NCI-H2029 (cell line): ENCODE results near the gene BACH1.
"Not testable (repeated sequence)": the region's sequence is repeated elsewhere in the genome, so short reads cannot be mapped to it uniquely, and the experiment has no call there.

Source experiments
- DNase-seq: peaks from one replicate; lab custom pipeline; 2025; lab: John Stamatoyannopoulos, UW

The BACH1 gene

DNA sequence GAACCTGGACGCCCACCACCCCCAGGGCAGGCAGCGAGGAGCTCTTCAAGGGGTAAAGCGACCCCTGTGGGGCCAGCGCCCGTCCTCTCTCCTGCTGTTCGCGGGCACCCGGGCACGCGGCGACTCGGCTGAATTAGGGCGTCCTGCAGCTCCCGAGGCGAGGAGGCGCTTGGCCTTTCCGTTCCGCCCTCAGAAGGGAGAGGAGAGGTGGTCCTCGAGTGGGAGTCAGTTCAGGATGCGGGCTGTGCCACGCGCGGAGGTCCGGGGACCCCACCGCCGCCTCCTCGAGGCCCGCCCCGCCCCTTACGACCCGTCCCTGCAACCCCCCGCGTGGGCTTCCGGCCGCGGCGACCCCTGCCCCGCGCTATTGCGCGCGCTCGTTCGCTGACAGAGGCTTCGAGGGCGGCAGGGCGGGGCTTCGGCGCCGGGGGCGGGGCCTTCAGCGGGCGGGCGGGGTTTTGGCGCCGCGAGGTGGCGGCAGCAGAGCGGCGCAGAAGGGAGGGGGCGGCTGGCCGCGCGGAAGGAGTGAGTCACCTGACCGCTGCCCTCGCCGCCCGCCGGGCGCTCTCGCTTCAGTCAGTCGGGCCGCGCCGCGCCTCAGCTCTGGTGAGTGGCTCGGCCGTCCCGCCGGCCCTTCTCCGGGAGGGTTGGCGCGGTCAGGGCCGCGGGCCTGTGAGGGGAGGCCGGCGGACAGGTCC is at the start of gene BACH1:
Gene BACH1 (plus strand): TSS at position 575 of the 698 bp plus-strand sequence. CDS start 22,359 bp downstream, outside the sequence.
- peak; percentile 88 for DNase-seq

DNA sequence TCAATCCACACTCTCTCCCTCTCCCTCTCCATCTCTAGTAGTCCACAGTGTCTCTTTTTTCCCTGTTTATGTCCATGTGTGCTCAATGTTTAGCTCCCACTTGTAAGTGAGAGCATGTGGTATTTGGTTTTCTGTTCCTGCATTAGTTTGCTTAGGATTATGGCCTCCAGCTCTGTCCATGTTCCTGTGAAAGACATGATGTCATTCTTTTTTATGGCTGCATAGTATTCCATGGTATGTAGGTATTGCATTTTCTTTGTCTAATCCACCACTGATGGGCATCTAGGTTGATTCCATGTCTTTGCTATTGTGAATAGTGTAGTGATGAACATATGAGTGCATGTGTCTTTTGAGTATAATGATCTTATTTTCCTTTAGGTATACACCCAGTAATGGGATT is 49.4 kb upstream of the BACH1 start:
- not testable (repeated sequence) for DNase-seq

DNA sequence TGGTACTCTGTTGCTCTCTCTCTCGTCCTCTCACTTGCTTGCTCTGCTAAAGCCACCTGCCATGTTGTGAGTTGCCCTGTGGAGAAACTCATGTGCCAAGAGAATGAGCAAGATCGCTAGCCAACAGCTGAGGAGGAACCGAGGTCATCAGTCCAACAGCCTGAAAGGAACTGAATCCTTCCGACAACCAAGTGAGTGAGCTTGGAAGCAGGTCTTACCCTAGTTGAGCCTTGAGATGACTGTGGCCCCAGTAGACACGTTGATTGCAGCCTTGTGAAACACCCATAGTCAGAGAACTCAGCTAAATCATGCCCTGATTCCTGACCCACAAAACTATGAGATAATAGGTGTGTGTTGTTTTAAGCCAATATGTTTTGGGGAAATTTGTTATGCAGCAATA is 48.1 kb upstream of the BACH1 start:
- no peak for DNase-seq

DNA sequence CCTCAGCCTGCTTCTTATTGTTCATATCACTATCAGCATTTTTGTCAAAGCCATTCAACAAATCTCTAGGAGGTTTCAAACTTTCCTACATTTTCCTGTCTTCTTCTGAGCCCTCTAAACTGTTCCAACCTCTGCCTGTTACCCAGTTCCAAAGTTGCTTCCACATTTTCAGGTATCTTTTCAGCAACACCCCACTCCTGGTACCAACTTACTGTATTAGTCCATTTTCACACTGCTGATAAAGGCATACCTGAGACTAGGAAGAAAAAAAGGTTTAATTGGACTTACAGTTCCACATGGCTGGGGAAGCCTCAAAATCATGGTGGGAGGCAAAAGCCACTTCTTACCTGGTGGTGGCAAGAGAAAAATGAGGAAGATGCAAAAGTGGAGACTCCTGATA is 44.9 kb upstream of the BACH1 start:
- DNase-seq, result not testable (repeated sequence)

DNA sequence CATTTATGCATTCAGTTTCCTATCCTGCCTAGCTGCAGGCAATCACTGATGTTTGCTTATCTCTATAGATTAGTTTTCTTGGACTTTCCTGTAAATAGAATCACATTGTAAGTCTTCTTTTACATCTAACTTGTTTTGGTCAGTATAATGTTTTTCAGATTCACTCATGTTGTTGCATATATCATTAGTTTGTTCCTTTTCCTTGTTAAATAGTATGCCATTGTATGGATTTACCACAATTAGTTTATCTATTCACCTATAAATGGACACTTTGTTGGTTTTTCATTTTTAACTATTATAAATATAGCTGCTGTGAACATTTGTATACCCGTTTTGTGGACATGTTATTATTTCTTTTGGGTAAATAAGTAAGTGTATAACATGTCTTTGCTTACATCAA is 44.2 kb upstream of the BACH1 start:
- DNase-seq, result no peak

DNA sequence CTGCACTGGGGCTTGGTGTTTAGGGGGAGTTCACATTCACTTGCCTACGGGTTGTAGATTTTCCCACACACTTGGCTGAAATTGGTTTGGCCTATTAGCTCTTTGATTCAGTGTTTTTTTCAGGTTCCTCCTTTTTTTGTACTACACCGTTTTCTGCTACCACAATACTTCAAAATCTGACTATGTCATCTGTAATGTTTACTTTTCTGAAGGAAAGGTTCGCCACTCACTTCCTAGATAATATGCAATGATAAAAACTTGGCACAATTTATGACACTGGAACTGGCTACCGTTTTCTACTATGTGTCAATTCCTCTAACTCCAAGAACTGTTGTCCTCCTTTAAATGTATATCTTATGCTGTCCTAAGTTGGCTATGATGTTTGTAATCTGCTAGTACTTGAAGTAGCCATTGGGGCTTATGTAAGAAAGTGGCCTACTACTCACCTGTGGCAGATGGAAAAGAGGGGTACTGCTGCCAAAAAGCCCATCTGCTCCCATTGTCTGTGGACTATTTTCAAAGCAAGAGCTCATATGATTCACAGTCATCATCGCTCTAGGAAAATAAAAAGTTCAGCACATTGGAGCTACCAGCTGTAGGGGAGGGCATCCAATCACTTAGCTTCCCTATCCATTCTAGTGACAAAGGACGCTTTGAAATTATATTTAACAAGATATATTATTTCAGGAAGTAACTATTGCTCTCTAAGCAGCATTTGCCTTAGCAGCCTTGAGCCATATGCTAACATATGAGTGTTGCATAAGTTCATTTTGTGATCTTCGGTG is 42.4 kb upstream of the BACH1 start:
- peak; percentile 69 for DNase-seq

DNA sequence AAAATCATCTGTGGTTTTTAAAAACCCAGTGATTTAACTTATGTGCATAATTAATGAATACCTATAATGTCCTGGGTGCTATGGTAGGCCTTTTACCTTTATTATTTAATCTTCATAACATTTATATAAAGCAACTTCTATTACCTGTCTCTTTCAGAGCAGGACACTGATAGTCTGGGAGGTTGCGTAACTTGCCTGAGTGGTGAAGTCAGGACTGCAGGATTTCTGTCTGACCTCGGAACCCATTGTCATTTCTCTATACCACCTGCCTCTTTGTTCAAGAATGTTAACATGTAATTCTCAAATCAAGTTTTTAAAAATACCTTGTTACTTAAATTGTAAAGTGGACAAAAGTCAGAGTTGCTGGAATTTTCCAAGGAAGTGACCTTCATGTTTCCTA is 41.0 kb upstream of the BACH1 start:
- DNase-seq, result no peak

DNA sequence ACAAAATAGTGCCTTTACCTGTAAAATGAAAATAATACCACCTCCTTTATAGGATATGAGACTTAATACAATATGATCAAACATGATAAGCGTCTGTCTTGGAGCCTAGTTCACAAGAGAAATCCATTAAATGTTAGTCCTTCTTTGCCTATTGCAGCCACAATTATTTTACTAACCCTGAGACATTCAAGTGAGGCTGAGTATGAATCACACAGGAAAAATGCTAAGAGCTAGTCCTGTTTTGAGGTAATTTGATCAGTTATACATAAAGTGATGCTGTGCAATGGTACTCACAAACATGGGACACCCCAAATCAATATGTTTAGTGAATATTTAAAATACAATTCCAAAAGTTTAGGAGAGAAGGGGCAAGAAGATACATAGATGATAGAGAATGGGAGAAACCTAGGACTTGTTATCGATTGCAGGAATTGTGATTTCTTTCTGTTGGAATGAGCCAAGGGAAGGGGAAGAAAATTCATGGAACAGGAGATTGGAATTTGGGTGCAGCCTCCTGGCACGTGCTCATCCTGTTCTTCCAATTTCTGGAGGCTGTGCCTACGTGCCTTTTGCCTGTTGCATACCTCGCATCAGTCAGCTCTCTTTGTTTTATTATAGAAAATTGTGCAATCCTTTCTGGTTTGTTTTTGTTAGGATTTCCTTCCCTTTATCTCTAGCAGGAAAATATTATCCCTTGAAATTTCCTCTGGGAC is 39.9 kb upstream of the BACH1 start:
- no peak for DNase-seq

DNA sequence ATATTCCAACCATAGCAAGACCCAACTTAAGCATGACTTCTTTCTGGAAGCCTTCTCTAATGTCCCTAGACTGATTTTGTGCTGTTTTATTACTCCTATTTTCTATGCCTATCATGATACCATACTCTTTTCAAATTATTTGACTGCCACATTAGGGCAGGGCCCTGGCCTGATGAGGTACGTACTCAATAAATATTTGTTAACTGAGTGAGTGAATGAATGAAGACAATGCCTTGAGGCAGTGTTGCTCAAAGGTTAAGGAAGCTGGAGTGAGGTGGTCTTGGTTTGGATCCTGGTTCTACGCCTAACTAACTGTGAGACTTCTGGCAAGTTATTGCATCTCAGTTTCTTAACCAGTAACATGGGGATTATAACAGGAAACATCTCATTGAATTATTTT is 38.3 kb upstream of the BACH1 start:
- no peak for DNase-seq

DNA sequence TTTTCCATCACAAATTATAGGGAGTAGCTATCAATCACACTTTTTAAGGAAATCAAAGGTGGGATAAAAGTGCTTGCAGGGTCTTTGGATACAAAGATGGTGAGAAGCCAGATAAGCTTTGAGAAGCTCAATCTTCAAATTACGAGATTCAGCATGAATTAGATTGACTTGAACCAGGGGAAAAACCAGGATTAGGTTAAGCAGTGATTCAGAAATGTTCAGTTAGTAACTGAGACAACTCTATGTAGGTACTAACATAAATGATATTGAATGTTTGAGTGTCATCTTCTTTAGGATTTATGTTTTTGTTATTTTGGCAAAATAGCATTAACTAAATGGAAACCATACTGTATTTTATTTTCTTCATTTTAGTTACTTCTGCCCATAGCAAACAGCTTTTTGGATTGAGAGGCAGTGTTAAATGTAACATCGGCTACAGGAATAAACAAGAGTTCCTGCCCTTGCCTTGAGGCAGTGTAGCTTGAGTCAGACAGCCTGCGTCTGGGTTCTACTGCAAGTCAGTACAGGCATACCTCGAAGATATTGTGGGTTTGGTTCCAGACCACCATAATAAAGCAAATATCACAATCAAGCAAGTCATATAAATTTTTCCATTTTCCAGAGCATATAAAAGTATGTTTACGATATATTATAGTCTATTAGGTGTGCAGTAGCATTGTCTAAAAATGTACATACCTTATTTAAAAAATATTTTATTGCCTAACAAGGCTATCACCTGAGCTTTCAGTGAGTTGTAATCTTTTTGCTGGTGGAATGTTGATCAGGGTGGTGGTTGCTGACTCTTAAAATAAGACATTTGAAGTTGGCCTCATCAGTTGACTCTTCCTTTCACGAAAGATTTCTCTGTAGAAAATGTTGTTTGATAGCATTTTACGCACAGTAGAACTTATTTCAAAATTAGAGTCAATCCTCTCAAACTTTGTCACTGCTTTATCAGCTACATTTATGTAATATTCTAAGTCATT is 36.9 kb upstream of the BACH1 start:
- DNase-seq, result no peak

DNA sequence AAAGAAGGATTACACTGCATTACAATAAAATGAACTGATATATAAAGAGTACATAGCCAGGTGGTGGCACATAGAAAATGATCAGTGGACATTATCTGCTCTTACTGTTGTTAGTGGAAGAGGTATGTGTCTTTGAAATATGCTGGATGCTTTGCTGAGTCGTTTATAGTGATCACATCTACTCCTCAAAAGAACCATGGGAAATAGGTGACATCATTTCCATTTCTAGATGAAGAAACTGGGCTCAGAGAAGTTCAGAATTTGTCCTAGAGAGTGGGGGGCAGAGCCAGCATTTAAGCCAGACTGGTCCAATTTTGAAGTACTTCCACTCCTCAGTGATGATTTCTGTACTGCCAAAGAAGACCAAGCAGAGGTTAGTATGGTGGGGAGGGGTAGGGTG is 34.0 kb upstream of the BACH1 start:
- DNase-seq, result no peak

DNA sequence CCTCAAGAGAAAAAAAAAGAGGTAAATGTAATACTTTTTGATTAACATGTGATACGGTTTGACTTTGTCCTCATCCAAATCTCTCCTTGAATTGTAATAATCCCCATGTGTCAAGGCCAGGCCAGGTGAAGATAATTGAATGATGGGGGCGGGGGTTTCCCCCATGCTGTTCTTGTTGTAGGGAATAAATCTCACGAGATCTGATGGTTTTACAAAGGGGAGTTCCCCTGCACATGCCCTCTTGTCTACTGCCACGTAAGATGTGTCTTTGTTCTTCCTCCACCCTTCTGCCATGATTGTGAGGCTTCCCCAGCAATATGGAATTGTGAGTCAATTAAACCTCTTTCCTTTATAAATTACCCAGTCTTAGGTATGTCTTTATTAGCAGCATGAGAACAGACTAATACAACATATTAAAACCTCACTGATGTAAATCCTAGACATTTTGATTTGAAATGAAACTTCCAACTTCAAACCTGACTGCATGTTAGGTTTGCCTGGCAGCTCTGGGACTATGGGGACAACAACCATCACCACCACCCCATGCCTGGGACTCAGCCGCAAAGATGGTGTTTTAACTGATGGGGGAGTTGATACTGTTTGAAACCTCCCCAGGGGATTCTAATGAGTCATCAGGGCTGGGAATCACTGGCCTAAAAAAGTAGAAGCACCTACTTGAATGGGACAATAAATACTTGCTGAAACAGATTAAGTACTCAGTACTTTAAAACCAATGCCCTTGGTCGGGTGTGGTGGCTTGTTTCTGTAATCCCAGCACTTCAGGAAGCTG is 32.8 kb upstream of the BACH1 start:
- DNase-seq, result no peak

DNA sequence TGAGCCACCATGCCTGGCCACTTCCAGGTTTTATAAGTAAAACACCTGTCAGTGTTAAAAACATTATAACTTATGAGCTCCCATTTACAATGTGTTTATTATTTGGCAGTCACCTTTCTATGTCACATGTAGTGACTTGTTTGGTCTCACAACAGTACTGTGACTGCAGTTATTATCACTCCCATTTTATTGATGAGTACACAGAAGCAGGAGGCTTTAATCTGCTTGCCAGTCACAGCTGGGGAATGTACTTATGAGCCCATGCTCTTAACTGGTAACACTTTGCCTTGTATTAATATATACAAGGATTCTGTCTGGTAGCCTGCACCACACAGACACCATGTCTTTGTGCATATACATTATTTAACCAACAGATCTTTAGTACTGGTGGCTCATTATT is 31.1 kb upstream of the BACH1 start:
- no peak for DNase-seq

DNA sequence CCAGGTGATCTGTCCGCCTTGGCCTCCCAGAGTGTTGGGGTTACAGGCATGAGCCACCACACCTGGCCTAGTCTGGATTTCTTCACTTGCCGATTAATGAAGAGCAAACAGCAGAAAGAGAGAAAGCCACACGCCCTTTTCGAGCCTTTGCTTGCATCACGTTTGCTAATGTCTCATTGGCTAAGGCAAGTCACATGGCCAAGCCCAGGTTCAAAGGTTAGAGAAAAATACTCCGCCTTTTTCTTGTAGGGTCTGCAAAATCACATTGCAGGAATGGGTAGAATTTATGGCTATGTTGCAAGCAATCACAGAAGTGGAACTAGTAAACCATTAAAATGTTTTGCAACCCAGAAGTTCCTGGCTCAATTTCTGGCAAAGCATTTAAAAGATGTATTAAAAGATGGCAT is 26.8 kb upstream of the BACH1 start:
- DNase-seq, result no peak

DNA sequence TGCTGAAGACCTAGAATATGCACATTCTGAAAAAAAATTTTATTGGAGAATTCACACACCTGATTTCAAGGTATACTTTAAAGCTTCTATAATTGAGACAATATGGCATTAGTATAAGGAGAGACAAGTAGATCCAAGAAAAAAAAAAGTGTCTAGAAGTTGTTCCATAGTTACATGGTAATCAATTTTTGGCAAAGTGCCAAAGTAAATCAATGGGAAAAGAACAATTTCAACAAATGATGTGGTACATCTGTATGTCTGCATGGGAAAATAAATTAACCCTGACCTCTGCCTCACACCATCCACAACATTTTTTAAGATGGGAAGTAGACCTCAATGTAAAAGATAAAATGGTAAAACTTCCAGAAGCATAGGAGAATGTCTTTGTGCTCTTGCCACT is 21.3 kb upstream of the BACH1 start:
- no peak for DNase-seq

DNA sequence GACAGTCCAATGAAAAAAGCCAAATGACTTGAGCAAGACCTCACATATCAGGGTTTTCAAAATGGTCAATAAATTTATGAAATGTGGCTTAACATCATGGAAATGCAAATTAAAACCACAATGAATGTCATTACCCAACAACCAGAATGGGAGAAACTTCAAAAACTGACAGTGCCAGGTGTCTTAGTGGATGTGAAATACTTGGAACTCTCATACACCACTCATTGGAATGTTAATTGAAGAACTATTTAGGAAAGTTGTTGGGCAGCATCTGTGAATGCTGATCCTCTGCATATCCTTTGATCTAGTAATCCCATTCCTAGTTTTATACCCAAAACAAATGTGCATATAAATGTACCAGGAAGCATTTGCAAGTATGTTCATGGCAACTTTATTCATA is 19.2 kb upstream of the BACH1 start:
- DNase-seq, result no peak

DNA sequence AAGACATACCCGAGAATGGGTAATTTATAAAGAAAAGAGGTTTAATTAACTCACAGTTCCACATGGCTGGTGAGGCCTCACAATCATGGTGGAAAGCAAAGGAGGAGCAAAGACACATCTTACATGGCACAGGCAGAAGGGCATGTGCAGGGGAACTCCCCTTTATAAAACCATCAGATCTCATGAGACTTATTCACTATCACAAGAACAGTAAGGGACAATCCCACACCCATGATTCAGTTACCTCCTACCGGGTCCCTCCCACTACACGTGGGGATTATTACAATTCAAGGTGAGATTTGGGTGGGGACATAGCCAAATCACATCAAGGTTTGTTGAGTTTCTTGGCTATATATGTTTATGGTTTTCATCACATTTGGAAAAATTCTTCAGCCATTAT is 16.9 kb upstream of the BACH1 start:
- not testable (repeated sequence) for DNase-seq

DNA sequence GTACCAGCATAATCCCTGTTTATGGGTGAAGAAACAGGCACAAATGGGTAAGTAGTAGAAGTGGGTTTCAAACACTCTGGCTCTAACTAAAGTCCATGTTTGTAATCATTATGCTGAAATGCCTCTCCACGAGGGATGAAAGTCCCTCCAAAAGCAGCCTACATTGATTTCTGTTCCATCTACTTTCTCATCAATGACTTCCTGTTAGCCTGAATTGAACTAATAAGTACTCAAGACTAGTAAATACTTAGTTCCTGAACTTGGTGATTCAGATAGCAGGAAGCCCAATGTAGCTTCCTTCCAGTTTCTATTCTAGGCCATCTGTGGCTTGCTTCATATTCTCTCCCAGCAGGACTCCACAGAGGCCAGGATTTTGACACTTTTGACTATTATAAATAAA is 11.3 kb upstream of the BACH1 start:
- no peak for DNase-seq

DNA sequence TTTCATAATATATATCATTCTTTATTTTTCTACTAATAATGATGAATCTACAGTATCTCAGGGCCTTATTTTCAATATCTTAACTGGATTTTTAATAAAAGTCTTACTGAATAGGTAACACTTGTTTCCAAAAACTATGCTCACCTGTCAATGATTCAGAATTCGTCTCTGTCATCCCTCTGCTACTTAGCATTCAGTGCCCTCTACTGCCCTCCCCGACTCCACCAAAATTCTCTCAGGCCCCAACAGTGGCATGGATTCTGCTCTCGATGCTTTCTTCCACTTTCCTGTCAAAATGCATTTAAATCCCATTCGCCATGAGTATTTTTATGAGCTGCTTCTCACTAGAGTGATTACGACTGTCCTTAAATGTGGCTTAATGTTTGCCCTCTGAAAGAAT is 10.5 kb upstream of the BACH1 start:
- DNase-seq, result no peak

DNA sequence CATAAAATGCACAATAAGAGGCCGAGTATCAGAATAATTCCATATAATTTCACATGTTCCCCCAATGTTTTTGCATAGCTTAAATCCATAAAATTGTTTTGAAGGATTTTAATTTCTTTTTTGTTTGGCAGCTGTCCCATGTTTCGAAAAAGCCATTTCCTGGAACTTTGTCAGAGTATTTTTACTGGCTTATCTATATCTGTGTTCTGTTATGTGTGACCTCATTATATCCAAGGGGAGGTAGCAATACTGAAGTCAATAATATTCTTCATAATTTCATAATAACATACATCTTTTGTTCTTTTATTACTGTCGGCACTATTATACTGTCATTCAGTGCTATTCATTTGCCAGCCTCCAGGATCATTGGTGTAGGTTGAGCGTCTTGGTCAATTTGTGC is 9.4 kb upstream of the BACH1 start:
- DNase-seq, result no peak

DNA sequence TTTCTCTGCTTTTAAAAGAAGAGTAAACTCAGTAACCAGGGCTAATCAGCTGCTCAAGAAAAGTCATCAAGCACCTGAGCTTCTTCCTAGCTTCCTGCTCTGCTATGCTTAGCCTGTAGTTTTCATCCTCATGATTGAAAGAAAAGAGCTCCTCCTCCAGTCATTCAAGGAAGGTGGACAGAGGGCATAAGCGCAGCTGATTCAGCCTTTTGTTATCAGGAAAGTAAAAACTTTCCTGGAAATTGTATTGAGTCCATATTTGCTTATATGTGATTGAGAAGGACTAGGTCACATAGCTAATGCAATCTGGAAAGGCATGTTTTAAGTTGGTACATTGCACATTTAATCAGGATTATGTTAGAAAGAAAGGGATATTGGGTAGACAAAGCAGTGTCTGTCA is 8.5 kb upstream of the BACH1 start:
- DNase-seq, result no peak
